ENCODE results near the gene CRYBA2.

DNA sequence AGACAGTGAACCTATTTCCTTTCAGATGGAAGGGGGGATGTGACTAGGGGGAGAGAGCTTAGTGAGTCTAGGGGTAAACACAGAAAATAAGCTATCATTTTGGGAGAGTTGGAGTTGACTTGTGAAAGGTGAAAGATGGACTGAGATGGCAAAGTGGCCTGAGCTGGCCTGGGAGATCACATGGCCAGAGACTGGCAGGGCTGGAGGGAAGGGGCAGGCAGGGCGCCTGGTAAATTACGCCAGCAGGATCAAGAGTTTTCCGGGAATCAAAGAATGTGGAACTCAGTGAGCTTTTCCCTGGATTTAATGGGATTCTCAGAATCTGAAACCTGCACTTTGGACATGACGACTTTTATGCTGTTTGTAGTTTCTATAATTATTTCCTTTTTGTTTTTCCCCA is 48.9 kb upstream of the CRYBA2 start:
- TF ChIP-seq MAFK (IDR thresholded peaks at IDR 0.05; ENCODE audit: low read depth, low read length): no peak
- no peak for TF ChIP-seq SP4 (IDR thresholded peaks at IDR 0.05; ENCODE audit: low read length)
